HG02678 (cell line): ENCODE results near the gene GSK3B.
"Not testable (repeated sequence)": the region's sequence is repeated elsewhere in the genome, so short reads cannot be mapped to it uniquely, and the experiment has no call there.

ENCODE experiments used
- ATAC-seq: cut with Tn5 transposase; IDR thresholded peaks from one replicate; pipeline ENCODE4 v1.9.1; 2021; ENCODE audit warnings: mild to moderate bottlenecking, moderate library complexity; ENCODE audit not compliant: unreplicated experiment

The GSK3B gene

DNA sequence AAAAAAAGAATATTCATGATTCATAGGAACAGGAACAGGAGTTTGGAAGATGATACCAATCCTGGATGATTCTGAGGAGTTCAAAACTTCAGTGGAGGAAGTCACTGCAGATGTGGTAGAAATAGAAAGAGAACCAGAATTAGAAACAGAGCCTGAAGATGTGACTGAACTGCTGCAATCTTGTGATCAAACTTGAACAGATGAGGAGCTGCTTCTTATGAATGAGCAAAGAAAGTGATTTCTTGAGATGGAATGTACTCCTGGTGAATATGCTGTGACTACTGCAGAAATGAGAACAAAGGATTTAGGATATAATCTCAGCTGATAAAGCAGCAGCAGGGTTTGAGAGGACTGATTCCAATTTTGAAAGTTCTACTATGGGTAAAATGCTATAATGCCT, 72.7 kb downstream of the GSK3B start:
- no peak for ATAC-seq

DNA sequence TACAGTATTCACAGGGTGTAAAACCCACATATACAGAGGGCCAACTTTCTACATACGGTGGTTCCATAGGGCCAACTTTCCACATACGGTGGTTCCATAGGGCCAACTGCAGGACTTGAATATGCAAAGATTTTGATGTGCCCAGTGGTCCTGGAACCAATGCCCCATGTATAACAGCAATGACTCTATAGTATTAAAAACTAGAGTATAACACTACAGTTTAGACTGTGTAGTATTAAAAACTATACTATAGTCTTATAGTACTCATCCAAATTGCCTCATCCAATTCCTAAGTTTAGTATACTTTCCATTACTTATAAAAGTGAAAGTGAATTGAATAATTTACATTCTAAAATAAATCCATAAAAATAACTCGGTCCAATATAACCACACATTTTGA, 75.9 kb downstream of the GSK3B start:
- ATAC-seq: no peak

- ATAC-seq: no peak
These were observed 76.6 kb downstream of the GSK3B start for GRCh38 chr3:120017692-120018091.

DNA sequence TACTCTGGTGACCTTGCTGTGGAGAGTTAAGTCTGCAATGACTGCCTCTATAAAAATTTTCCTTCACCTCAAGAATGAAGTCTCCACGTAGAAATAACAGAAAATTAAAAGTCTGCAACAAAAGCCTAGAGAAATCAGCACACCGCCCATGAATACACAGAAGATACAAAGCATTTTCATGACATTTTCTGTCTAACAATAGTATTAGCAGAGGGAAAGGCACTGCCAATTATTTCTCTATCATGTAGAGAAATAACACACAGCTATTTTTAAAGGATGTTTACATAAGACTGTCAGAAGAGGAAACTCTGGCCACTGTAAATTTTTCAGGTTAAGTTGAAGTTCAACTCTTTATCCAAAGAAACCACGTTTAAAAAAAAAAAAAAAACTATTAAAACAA, 80.8 kb downstream of the GSK3B start:
- ATAC-seq: no peak

DNA sequence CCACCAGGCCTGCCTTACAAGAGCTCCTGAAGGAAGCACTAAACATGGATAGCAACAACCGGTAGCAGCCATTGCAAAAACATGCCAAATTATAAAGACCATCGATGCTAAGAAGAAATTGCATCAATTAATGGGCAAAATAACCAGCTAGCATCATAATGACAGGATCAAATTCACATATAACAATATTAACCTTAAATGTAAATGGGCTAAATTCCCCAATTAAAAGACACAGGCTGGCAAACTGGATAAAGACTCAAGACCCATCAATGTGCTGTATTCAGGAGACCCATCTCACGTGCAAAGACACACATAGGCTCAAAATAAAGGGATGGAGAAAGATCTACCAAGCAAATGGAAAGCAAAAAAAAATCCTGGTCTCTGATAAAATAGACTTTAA, 88.5 kb downstream of the GSK3B start:
- not testable (repeated sequence) for ATAC-seq

GRCh38 chr3:120004008-120004498, 90.2 kb downstream of the GSK3B start:
- ATAC-seq: not testable (repeated sequence)

- no peak for ATAC-seq
These were observed 96.1 kb downstream of the GSK3B start for GRCh38 chr3:119998166-119998565.

DNA sequence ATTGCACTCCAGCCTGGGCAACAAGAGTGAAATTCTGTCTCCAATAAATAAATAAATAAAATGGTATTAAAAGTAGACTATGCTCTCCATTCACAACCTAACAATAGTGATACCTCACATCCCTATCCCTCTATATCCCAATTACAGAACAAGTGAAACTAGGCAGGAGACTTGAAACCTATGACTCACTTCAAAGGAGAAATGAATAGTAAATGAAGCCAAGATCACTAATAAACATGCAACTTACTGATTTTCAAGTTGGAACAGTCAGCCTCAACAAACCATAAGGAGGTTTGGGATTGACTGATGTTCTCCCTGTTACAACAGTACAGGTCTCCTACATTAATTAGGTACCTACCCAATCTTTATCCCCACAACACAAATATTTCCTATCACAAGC, 103.4 kb downstream of the GSK3B start:
- ATAC-seq: no peak

DNA sequence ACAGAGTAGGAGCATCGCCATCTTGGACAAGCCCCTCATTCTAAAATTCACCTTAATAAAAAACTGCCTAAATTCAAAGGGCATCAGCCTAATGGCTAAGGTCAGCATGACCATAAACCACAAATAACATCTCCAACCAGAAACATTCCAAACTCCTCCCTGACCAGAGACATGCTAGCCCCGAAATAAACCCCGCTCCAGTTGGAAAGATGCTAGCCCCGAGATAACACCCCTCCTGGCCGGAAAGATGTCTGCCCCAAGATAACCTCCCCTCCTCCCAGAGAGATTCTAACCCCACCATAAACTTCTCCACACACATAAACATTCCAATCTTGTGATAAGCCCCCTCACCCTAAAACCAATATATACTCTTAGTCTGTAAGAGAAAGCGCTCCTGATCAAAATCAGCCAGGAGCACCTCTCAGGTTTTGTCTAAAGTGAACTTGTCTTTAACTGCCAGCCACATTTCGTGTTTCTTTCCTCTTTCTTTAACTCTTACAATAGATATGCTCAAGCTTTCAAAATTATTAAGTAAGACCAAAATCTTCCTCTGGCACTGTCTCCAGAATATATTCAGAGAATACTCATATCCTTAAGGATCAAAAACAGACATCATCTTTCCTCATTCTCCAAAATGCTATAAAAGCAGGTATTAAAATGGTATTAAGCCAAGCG, 104.1 kb downstream of the GSK3B start:
- no peak for ATAC-seq

GRCh38 chr3:119986812-119987211, 107.4 kb downstream of the GSK3B start:
- not testable (repeated sequence) for ATAC-seq

DNA sequence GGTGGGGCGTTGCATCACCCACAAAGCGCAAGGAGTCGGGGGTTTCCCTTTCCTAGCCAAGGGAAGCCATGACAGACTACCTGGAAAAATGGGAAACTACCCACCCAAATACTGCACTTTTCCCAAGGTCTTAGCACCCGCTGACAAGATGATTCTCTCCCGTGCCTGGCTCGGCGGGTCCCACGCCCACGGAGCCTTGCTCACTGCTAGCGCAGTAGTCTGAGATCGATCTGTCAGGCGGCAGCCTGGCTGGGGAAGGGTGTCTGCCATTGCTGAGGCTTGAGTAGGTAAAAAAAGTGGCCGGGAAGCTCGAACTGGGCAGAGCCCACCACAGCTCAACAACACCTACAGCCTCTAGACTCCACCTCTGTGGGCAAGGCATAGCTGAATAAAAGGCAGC, 112.9 kb downstream of the GSK3B start:
- no peak for ATAC-seq

DNA sequence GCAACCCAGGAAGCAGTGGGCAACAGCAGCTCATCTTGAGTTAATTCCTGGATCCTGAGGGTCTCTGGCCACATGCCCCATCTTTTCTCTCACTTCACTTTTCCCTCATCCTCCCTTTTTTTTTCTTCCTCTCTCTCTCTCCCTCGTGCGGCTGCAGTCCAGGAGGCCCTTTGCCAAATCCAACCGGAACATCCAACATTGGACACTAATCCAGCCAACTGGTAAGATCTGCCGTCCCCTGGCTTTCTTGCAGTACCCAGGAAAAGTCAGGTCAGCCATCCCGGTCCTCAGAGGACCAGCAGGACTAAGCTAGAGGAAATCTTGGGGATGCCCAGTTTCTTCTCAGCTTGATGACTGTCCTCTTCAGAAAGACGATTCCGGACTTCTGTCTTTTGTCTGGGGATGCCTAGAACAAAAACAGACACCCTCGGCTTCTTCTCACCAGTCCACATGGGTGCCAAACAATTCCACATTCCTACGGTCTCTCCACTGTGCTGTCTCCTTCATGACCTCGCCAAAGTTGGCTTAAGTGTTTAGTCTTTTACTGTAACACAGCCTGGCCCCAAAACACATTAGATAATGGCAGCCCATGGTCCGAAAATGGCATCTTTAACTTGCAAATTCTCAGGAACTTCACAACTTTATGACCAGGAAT, 115.6 kb downstream of the GSK3B start:
- no peak for ATAC-seq

DNA sequence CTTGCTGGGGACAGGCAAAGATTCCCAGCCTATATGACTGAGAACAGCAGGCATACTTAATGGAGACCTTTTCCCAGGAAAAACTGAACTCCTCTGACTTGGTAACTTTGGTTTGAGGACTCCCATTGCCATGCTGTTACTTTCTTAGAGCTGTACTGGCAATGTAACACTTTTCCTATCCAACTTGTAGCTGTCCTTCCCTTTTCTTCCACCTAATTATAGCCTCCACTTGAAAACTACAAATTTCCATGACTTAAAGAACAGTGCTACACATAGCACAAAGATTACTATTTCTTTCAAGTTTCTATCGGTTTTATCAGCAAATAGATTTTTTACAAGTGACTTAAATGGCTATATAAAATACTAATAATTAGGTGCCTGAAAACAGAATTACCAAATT, 116.9 kb downstream of the GSK3B start:
- ATAC-seq: no peak

DNA sequence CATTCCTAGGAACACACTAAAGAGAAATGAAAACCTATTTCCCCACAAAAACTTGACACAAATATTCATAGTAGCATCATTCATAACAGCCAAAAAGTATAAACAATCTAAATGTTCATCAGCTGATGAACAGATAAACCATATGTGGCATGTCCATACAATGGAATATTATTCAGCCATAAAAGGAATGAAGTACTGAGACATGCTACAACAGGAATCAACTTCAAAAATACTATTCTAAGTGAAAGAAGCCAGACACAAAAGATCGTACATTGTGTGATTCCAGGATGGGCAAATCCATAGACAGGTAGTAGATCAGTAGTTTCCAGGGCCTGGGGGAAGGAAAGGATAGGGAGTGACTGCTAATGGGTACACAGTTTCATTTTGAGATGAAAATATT, 118.0 kb downstream of the GSK3B start:
- no peak for ATAC-seq

DNA sequence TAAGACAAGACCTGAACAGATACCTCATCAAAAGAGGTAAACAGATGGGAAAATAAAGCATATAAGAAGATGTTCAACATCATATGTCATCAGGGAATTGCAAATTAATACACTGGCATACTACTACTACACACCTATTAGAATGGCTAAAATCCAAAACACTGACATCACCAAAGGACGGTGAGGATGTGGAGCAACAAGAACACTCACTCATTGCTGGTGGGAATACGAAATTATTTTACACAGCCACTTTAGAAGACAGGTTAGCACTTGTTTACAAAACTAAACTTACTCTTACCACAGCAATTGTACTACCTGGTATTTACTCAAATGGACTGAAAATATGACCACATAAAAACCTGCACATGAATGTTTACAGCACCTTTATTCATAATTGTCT, 119.6 kb downstream of the GSK3B start:
- no peak for ATAC-seq

DNA sequence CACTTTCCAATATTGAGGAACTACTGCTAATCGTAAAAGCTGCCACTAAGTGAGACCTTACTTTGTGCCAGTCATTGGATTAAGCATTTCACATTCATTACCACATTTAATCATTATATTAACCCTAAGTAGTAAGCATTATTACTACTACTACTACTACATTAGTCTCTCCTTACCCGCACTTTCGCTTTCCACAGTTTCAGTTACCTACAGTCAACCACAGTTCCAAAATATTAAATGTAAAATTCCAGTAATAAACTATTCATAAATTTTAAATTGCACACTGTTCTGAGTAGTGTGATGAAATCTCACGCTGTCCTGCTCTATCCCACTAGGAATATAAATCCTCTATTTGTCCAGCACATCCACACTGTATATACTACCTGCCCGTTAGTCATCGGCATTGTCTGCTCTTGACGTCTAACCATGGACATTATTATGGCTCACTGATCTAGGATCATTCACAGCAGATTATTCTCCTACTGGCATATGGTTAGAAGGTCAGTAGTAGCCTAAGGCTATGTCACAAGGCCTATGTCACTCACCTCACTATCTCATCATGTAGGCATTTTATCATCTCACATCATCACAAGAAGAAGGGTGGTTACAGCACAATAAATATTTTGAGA, 121.1 kb downstream of the GSK3B start:
- no peak for ATAC-seq

DNA sequence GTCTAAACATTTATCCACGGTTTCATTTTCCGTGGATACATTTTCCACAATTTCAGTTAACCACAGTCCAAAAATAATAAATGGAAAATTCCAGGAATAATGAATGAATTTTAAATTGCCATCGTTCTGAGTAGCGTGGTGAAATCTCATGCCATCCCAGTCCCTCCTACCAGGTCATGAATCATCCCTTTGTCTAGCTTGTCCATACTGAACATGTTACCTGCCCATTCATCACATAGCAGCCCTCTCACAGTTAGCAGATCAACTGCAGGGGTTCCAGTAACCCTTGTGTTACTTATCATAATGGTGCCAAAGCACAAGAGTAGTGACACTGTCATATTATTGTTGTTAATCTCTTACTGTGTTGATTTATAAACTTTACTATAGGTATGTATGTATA, 124.5 kb downstream of the GSK3B start:
- no peak for ATAC-seq

DNA sequence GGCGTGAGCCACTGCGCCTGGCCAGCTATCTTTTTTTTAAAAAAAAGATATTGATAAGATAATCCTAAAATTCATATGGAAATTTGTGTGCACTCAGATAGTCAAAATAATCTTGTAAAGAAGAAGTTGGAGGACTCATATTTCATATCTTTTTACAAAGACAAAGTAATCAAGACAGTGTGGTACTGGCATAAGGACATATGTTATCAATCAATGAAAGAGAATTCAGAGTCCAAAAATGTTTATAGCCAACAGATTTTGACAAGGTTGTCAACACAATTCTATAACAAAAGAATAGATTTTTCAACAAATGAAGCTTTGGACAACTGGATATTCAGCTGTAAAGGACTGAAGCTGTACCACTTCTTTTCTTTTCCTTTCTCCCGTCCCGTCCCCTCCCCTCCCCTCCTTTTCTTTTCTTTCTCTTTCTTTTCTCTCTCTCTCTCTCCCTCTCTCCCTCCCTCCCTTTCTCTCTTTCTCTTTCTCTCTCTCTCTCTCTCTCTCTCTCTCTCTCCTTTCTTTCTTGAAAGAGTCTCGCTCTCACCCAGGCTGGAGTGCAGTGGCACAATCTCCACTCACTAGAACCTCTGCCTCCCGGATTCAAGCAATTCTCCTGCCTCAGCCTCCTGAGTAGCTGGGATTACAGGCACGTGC, 126.8 kb downstream of the GSK3B start:
- ATAC-seq: no peak

DNA sequence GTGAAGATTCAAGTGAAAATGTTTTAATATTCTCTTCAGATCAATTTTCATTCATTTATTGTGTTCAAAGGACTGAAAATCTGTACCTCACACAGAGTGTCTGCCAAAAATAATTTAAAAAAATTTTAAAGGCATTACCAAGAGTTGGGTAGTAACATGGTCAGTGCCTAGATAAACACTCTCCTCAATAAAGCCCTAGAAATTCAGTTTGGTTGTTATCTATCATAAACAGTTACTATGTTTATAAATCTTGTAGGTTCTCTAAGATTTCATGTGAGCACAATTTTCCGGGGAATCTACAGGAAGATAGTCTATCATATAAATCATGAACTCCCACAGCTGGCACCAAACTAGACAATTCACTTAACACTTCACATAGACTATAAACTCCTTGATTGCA, 128.6 kb downstream of the GSK3B start:
- ATAC-seq: no peak

GRCh38 chr3:119964294-119964693, 130.0 kb downstream of the GSK3B start:
- no peak for ATAC-seq

- ATAC-seq: no peak
These were observed 138.3 kb downstream of the GSK3B start for GRCh38 chr3:119955972-119956371.
